ENCODE data around the gene DEDD2. TPM values are rescaled to one million over a fixed set of nuclear protein-coding genes. Genes with fewer than 3 reads are reported as not detected.

DEDD2 gene
- polyA plus RNA-seq, 1 of the 3 experiments (the other 2 are of a cell fraction), result 30.2 TPM

- H3K27ac ChIP-seq (ENCODE audit: low read depth in 2 of 2, low read length in 1 of 2), result peak within 1 kb of the TSS; percentile 83 to 95
- H3K9me2 ChIP-seq, result no peaks in the 10 kb centered on the region
- H2AFZ ChIP-seq (ENCODE audit: low read depth), result peak within 1 kb of the TSS; percentile 32; the same call in 1 of the 2 replicates
- peaks cover 19% of the 10 kb centered on the region for H4K20me1 ChIP-seq (ENCODE audit: insufficient read depth)
- peak within 1 kb of the TSS; percentile 97 for H3K4me2 ChIP-seq
- WGBS (ENCODE audit: low lambda C conversion rate), result 0% methylated on average over 40 of the region's 76 CpGs
- H3F3A ChIP-seq (replicated peaks; ENCODE audit: insufficient read depth), result peaks cover 40% of the 10 kb centered on the region
- peak; percentile 92 for DNase-seq
- peak within 1 kb of the TSS; percentile 86 for H3K9ac ChIP-seq
- no peaks in the 10 kb centered on the region for H3K9me3 ChIP-seq
- ChIA-PET CTCF (interaction anchor here (1.0 to 14.8 kb wide), 10 partner anchors 9 to 162 kb away, joined by 3 to 205 read pairs (median 4); partner anchors contain the start of gene ERF), POLR2A (interaction anchor here (0.7 to 3.0 kb wide), 6 partner anchors 9 to 383 kb away, joined by 3 to 28 read pairs (median 6); partner anchors contain the start of genes RPS19 and ZNF574)
- peaks cover 48% of the 10 kb centered on the region for H3K79me2 ChIP-seq (ENCODE audit: insufficient read depth)
- H3K27me3 ChIP-seq (ENCODE audit: insufficient read depth), result no peaks in the 10 kb centered on the region
- H3K4me1 ChIP-seq (ENCODE audit: control insufficient read depth in 1 of 2, insufficient read depth in 2 of 2, low read depth in 1 of 2, low read length in 1 of 2), result peaks cover 19 to 30% of the 10 kb centered on the region in 2 experiments
- peak within 1 kb of the TSS; percentile 83 to 84 for H3K4me3 ChIP-seq (ENCODE audit: low read depth in 2 of 2, low read length in 1 of 2)
- peaks cover 11 to 22% of the 10 kb centered on the region in 2 experiments for H3K36me3 ChIP-seq (replicated peaks in 1 of 2; ENCODE audit: control insufficient read depth in 1 of 2, insufficient read depth in 2 of 2, low read length in 1 of 2)
- TF ChIP-seq ZBTB33 (IDR thresholded peaks at IDR 0.05; ENCODE audit: borderline replicate concordance, low read depth) (peak; percentile 95), SIN3A (IDR thresholded peaks at IDR 0.05; ENCODE audit: borderline replicate concordance, low read depth, low read length) (peak; percentile 78), CHD2 (IDR thresholded peaks at IDR 0.05; ENCODE audit: low read length, partially characterized antibody) (peak; percentile 93), IRF3 (IDR thresholded peaks at IDR 0.05; ENCODE audit: low read depth, low read length) (no peak), RAD21 (IDR thresholded peaks at IDR 0.05; ENCODE audit: low read length) (peak; percentile 25; the same call in 1 of the 2 replicates), TAF1 (IDR thresholded peaks at IDR 0.05; ENCODE audit: borderline replicate concordance, low read depth, low read length) (peak; percentile 90), RXRA (IDR thresholded peaks at IDR 0.05; ENCODE audit: borderline replicate concordance, low read depth) (no peak), GABPA (IDR thresholded peaks at IDR 0.05; ENCODE audit: low read depth) (peak; percentile 64), TEAD4 (IDR thresholded peaks at IDR 0.05; ENCODE audit: borderline replicate concordance, insufficient read depth) (no peak), CTCF (IDR thresholded peaks at IDR 0.05) (no peak), USF1 (IDR thresholded peaks at IDR 0.05; ENCODE audit: borderline replicate concordance, low read depth) (peak; percentile 39; the same call in 1 of the 2 replicates), NFIC (IDR thresholded peaks at IDR 0.05; ENCODE audit: borderline replicate concordance) (no peak), RCOR1 (IDR thresholded peaks at IDR 0.05; ENCODE audit: low read length) (no peak), SMC3 (IDR thresholded peaks at IDR 0.05; ENCODE audit: low read depth, low read length) (no peak), RFX5 (IDR thresholded peaks at IDR 0.05; ENCODE audit: low read length) (no peak), YY1 (IDR thresholded peaks at IDR 0.05; ENCODE audit: low read depth) (peak; percentile 75), TCF12 (IDR thresholded peaks at IDR 0.05) (peak; percentile 36), POLR2AphosphoS5 (IDR thresholded peaks at IDR 0.05; ENCODE audit: low read depth, low read length) (peak; percentile 98), USF2 (IDR thresholded peaks at IDR 0.05; ENCODE audit: borderline replicate concordance, low read depth, low read length) (no peak), MXI1 (IDR thresholded peaks at IDR 0.05; ENCODE audit: low read depth, low read length) (peak; percentile 84), PBX3 (IDR thresholded peaks at IDR 0.05) (peak; percentile 75), FOXM1 (IDR thresholded peaks at IDR 0.05; ENCODE audit: low read depth) (no peak), ELF1 (IDR thresholded peaks at IDR 0.05) (peak; percentile 87), MAX (IDR thresholded peaks at IDR 0.05; ENCODE audit: low read depth) (peak; percentile 66), FOXJ3 (CRISPR knock-in tag; IDR thresholded peaks at IDR 0.05) (no peak)
Observed at GRCh38 chr19:42242512-42243409, 25.3 kb upstream of the DEDD2 start, which contains the start of gene GSK3A. GSK3A (minus strand) TSS chr19:42242602; CDS start chr19:42242465, 137 bp downstream.
